ENCODE data around the gene MARCHF10.

The MARCHF10 gene

DNA sequence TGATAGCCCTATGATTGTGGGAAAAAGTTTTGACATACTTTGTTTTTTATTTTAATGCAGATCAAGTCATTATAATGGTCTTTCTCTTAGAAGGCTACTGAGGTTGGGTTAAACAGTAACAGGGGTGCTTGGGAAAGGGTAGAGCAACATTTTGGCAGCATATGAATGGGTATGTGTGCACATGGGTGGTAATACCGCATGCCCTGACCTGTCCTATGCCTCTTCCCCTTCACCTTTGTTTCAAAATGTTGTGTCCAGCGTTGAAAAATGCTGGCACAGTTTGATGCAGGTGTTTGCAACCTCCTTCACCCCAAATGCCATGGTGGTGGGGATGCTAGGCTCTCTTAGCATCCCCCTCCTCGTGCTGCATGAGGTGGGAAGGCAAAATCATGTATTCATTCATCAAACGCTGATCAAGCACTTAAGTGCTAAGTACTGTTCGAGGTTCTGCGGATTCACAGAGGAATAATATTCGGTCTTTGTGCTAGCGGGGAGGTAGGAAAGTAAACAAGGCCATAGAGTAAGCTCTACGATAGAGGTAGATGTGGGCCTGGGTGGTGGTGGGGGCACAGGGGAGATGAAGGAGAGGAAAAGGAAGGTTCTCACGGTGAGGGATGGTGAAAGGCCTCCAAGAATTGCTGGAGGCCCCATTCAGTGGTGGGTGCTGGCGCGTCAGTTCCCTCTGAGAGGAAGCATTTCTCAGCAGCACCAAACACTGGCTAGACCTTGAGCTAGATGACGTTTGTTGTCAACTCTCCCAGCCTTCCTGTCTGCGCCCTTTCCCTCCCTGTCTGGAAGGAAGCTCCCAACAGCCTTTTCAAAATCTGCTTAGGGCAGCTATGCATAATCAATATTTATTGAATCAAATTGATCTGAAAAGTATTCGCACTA lies 13.3 kb upstream of the MARCHF10 start:
- DNase-seq: no peak

DNA sequence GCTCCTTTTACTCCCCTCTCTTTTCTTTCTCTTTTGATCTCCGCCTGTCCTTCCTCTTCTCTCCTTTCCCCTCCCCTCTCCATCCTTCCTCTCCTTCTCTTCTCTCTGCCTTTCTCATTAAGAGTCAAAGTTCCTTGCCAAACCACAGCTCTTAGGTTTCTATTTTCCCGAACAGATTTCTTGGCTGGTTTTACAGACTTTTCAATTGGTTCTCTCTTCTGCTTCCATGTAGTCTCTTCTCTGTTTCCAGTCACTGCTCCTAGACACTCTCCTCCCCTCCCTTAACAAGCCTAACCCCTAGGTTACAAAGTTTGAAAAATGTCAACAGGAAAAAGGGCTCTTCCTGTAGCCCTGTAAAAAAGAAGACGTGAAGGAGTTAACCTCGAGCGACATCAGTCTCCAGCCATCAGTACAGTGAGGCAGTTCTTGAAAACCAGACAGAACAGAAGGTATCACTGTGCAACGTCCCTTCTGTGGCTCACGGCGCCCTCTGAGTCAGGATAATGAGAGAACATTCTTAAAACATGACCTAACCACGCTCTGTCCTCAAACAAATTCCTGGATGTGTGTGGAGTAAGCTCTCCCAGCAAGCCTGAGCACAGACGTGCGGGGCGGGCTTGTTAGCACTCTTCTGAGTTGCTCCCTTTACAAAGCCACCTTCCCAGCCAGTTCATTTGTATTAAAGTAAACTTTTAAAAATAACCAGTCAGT lies 11.6 kb upstream of the MARCHF10 start:
- no peak for DNase-seq

DNA sequence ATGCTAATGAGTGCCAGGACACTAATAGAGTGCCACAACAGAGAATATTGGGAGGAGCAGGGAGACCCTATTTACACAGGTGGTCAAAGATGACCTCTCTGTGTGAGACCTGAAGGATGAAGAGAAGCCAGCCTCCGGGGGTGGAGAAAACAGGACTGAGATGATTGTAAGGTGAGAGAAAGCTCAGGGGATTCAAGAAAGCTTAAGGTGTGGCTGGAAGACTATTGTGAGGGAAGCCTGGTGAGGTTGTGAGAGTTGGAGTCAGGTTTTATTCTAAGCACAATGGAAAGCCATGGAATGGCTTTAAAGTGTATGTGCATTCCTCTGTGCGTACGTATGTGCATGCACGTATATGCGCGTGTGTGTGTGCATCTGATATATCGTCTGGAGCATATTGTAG lies 10.4 kb upstream of the MARCHF10 start:
- DNase-seq: no peak

DNA sequence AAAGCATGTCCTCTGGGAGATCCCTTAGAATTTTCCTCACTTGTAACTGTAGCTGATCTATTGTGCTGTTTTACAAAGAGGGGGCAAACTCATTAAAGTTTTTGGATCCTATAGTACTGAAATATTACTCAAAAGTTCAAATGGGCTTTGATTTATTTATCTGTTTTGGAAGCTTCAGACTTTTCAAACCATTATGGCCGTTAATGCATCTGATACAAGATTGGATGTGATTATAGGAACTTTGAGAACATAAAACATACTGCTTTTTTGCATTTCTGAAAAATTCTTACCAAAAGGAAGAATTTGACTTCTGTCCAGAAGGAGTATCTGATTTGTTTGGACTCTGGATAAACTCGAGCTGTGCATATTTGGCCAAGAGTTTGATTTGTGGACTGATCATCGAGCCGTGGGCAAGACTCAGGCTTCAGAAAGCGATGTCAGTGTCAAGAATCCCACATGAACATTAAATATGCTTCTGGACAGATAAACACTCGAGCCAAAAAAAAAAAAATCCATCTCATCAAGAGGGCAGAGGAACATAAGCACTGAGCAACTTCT lies 8.2 kb upstream of the MARCHF10 start:
- no peak for DNase-seq

DNA sequence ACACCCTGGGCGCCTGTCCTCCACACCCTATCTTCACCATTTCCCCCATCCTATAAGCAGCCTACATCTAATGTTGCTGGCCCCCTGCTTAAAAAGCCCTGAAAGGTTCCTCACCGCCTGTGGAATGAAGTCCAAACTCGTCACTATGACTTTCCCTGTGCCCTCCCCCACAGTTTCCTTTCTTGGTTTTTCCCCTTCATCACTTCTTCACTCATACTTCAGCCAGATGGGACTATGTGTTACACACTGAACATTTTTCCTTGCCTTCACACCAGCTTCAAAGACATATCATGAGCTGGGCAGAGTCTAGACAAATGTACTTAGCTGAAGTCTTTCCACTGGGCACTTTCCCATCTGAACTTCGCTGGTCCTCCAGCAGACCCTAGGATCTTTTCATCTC lies 1.5 kb upstream of the MARCHF10 start:
- no peak for DNase-seq

DNA sequence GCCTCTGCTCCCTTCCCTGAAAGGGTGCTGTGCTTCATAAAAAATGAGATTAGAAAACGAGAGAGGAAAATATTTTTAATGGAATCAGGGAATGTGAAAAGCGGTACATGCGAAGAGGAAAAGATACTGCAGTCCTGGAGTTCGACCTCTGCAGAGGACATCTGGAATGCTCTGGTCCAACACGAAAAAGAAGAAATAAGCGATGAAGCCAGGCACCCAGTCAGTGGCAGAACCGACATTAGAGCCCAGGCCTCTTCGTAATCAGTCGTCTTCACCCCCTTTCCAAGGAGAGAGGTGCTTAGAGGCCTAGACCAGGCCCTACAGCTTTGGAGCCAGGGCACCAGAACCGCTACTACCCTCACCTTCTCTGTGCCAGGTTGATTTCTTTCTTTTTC lies 459 bp upstream of the MARCHF10 start:
- DNase-seq: no peak

DNA sequence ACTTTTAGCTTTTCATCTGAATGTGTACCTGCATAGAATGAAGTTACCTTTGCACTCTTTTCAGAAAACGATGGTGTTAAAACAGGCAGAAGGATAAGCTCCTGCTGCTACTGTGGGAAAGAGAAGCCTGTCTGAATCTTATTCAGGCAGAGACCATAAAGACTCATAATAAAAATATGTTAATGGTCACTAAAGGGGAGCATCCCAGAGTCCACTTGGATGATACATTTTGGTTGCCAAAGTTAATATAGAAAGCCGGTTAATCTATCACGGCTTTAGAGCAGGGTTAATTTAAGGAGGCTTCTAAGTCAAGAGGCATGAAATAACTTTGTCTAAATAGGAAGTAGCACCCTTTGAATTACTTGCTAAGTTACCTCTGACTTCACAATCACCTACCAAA lies 2.9 kb downstream of the MARCHF10 start:
- no peak for DNase-seq

DNA sequence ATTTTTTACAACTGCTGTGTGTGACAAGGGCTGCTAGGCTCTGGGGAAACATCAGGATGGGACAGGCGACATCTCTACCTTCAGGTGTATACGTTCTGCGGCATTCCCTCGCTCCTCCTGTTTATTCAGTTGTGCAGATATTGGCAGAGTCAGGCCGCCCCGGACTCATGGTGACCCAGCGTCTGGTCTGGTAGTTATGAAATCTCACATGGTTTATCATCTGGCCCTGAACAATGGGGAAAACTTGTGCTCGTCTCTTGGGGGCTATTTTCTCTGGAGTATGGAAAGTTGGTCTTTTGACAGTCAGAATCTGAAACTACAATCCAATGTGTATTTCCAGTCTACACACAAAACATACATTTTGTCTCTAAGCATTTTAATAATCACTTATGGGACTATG lies 3.3 kb downstream of the MARCHF10 start:
- no peak for DNase-seq

DNA sequence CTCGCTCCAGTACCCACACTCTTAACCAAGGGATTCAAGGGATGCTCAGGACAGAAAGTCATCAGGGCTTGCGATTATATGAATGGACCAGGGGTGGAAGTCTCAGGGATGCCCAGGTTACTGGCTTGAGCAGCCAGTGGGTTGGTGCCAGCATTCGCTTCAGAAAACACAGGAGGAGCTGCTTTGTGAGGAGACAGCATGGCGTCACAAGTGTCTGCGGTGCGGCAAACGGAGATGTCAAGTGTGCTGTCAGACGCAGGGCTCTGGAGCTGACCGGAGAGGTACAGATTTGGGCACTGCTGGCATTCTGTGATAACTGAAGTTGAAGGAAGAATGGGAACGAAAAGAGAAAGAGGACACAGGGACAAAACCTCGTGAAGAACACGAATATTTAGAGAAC lies 4.1 kb downstream of the MARCHF10 start:
- DNase-seq: no peak

DNA sequence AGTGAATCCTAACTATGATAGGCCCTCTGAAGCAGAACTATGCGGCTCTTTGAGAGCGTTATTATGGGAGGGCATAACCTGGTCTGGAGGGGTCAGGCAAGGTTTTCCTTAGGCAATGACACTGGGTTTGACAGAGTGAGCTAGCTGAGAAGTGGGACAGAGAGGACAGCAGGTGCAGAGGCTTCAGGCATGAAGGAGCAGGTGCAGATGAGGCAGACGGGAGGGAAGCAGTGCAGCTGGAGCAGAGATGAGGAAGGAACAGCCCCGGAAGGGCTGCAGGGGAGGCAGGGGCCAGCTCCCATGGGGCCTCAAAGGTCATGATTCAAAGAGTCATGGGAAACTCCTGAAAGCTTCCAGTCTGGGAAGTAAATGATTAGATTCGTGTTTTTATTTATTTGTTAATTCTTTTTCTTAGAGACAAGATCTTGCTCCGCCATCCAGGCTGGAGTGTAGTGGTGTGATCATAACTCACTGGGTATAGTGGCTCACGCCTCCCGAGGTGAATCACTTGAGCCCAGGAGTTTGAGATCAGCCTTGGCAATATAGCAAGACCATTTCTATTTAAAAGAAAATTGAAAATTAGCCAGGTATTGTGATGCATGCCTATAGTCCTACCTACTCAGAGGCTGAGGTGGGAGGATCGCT lies 5.4 kb downstream of the MARCHF10 start:
- no peak for DNase-seq

DNA sequence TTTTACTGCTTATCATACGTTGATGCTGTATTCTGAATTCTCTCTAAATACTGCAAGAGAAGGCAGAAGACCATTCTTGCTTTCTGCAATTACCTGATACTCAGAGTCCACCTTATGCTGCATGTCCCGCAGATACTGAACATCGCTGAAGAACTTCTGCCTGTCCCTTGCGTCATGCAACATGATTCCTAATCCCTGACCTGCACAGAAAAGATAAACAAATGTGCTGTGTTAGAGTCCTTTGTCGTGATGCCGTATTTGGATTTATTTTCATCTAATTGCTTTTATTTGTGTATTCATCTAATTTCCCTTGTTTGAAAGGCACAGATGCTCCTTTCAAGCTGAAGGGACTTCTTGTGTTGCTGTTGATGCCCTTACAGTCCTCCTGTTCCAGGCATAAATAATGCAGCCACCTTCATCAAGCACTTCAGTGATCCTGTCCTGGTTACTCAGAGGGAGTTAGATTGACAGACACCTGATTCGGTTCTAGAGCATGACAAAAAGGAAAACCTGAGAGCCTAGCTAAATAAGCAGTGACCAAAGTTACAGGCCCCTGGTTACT lies 6.5 kb downstream of the MARCHF10 start:
- no peak for DNase-seq

DNA sequence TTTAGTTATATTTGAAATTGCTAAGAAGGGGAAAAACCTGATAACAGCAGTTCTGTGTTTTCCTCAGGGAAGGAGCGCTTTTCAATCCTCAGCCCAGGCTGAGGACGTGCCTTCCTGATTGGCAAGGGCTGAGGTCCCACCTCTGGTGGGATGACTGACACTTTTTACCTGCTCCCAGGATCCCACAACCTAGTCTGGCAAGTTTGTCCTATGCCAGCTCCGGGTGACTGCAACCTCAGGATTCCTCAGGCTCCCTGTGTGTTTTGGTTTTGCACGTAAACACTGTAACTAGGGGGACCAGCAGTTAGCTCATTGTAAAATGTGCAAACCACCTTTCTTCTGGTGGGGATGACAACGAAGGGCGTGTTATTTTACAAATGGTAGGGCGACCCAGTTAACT lies 7.5 kb downstream of the MARCHF10 start:
- no peak for DNase-seq

DNA sequence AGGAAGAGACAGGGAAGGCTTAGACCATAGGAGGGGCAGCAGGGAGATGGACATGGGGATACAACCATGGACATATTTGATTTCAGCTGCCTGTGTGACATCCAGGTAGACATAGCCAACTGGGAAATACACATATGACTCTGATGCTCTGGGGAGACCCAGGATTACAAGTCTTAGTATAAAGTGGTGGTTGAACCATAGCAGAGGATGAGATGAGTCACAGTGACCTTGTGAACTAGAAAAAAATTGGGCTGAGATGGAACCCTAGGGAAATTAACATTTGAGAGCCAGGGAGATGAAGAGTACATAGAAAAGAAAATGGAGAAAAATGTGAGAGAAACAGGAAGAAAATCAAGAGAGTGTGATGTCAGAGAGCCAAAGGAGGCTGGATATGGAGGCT lies 10.2 kb downstream of the MARCHF10 start:
- DNase-seq: no peak

DNA sequence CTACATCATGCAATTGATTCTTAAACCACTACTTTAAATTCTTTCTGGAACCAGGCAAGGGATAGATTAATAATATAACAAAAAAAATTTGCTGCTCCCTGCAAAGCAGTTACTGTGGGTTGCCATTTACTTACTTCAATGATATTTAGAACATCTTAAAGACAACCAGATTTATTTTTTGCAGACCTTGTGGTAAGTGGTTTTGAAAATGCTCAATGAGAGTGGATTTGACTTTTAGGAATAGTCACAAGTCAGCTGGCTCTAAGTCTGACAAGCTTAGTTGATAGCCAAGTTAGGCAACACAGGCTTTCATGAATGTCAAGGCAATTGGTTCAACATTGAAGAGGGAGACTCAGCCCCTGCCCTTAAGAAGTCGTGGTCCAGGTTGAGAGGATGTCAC lies 11.8 kb downstream of the MARCHF10 start:
- DNase-seq: no peak

DNA sequence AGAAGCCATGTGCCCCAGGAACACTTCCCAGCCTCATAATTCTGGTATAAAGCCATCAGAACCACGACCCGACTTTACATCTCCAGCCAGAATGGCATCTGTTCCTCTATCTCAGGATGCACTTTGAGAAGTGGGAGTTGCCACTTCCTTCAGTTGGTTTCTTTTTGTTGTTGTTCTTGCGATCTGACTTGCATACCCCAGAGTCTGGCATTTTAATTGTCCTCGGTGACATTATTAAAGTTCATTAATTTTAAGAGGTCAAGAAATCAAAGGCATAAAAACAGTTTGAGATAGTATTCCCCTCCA lies 13.5 kb downstream of the MARCHF10 start:
- DNase-seq: no peak

DNA sequence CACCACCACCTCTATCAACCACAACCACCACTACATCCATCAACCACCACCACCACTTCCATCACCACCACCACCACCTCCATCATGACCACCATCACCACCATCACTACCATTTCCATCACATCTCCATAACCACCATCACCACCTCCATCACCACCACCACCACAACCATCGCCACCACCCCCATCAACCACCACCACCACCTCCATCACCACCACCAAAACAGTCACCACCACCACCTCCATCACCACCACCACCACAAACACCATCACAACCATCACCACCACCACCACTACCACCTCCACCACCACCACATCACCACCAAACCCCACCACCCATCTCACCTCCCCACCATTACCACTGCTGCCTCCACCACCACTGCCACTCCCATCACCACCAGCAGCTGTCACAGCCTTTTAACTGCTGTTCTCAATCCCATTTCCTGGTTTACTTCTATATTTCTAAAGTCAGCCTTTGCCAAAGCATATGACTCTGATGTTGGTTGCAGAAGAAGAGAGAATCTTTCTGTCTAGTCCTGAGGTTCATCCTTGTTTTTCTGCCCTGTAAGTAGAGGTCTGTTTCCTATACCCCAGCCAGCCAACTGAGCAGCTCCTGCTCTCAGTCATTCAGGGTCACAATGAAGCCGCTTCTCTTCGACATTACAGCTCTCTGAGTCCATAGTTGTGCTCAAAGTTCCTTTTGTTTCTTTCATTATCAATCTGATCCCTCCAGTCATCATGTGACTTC lies 14.0 kb downstream of the MARCHF10 start:
- DNase-seq: no peak

DNA sequence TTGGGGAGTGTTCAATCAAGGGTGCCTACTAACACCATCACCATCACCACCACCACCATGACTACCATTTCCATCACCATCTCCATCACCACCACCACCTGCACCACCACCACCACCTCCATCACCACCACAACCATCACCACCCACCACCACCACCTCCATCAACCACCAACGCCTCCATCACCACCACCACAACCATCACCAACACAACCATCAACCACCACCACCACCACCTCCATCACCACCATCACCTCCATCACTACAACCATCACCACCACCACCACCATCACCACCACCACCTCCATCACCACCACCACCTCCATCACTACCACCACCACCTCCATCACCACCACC lies 15.7 kb downstream of the MARCHF10 start:
- no peak for DNase-seq

DNA sequence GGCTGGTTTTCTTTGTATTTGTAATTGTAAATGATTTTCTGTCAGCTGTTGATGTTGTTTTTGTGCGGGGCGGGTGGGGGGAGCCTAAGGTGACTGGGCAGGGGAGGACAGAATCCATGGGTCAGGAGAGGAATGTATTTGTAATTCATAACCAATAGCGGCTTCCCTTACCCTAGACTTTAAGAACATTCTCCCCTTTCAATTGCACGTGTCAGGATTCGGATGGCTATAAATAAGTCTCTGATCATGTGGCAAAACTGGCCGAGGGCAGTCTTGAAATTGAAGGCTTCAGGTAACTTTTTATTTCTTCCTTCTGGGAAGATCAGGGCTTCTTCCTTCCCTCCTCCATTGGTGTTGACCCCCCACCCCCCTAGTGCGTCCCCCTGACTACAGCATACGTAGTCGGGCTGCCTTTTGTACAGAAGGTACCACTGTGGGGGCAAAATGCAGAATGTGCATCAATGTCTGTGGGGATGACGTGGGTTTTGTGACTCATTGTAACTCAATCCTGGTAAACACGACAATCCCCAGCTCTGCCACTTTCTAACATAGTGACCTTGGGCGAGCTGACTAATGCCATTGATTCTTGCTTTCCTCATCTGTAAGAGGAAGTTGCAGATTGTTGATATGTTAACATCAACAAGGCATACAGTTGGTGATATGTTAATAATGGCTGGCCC lies 16.2 kb downstream of the MARCHF10 start:
- no peak for DNase-seq

DNA sequence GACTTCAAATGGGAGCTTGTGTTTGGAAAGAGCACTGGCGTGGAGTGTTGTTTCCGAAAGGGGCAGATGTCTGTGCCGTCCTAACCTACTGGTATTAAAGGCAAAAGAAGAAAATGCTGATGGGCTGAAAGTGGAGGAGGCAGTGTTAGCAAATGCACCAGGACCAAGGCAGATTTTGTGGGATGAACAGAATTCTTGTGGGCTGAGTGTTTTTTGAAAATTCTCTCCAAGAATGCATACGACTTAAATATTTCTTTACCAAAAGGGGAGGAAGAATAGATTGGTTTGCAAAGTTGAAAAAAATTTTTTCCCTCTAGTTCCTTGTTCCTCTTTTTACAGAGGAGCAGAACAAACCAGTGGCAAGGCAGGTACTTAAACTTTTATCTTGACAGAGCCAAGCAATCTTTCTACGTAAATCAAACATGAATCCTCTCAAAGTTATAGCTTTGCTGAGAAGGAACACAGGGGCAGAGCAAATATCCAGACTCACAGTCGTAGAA lies 16.8 kb downstream of the MARCHF10 start:
- DNase-seq: no peak

DNA sequence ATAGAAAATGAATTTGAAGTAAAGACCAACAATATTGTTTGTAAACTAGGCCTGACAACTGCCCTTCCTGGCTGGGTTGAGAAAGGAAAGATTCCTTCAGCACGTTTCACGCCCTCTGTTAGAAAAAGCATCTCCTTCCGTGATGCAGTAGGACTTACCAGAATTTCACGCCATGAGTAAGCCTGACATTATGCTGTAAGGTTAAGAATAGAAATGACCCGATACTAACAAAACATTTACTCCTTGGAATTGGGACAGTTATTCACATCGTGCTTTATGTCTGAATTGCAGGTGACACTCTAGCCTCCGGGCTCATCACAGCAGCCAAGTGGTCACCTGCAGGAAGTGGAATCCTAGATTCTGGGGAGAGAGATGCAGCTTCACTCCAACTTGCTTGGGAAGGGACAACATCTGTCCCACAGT lies 17.5 kb downstream of the MARCHF10 start:
- DNase-seq: no peak

DNA sequence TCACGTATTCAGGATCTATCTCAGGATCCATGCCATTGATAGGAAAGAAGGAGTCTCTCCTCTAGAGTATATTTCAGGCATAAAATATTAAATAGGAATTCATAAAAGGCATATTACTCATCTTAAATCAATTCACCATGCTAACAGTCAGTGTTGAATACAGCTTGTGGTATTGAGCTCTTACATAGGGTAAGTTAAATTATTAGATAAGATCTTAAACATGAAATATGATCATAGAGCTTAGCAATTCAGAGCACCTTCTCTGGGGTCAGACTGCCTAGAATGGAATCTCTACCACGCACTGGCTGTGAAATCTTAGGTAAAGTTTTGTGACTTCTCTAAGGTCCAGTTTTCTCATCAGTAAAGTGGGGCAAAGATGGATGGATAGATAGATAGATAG lies 20.7 kb downstream of the MARCHF10 start:
- DNase-seq: no peak

DNA sequence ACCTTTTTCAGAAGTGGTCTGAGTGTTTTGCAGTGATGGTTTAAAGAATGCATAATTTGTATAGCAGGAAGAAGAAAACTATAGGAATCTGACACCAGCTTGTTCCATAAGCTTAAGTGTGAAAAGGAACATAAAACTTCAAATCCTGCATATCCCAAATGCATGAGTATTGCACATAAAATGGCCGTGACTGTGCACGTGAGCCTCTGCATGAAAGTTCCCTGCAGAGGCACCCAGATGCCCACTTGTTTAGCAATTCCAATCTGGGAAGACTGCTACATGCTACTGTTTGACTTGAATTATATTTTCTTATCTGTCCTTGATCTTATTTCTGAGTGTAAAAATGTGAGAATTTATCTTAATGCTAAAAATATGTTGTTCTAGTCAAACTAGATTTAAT lies 21.5 kb downstream of the MARCHF10 start:
- DNase-seq: no peak
